ENCODE measurements around the gene LRRC75A.

The LRRC75A gene

DNA sequence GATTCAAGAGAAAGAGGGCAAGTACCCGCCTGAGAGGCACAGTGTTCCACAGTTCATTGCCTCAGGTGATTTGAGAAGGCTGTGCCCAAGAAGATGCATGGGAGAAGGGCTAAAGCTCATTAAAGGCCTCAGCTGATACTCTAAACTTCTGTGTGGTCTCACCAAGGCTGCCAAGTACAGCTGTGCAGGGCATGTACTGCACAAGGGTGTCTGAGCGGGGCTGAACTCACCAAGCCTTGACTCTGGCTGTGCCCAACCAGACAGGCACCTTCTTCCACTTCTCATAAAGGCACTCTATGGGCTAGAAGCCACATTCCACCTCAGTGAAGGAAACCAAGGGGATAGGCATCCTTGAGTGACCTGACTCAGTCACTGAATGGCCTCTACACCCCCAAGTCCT, 12.7 kb downstream of the LRRC75A start:
- TF ChIP-seq CTCF (IDR thresholded peaks at IDR 0.05; ENCODE audit: low read depth, low read length): no peak
- H3K4me3 ChIP-seq (ENCODE audit: low read depth, low read length): no peak overlapping the region

DNA sequence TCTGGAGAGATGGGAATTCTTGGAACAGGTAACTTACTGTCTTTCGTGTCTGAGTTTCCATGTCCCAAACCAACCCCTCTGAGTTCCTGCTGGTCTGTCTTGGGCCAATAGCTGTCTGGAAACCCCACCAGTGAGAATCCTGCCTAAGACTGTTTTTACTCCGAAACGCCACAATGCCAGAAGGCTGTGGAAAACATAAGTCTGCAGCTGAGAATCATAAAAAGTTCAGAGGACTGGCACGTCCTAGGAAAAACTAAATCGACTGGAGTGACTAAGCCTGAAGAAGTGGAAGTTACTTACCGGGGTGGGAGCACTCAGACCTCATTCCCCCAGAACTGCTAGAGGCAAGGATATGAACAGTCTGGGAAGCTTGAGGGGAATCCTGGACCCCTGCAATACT, 13.3 kb downstream of the LRRC75A start:
- no peak overlapping the region for H3K4me3 ChIP-seq (ENCODE audit: low read depth, low read length)
- TF ChIP-seq CTCF (IDR thresholded peaks at IDR 0.05; ENCODE audit: low read depth, low read length): no peak

- no peak overlapping the region for H3K4me3 ChIP-seq (ENCODE audit: low read depth, low read length)
- no peak for TF ChIP-seq CTCF (IDR thresholded peaks at IDR 0.05; ENCODE audit: low read depth, low read length)
Observed at GRCh38 chr17:16477666-16478065, 14.3 kb downstream of the LRRC75A start.

DNA sequence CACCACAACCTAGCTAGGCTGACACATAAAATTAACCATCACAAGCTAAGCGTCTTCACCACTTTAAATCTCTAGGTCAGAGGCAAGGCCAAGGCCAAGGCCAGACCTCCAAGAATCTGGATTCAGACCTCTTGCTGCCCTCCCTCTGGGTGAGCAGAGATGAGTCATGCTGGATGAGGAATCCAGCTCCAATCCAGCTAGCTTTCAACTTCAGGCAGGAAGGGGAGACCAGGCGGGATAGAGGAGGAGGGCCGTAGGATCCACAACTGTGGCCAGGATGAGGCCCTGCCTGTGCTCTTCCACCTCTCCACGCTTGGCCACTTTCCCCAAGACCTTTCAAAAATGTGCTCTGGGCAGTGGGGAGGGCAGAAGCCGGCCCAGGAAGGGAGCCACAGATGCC, 14.7 kb downstream of the LRRC75A start:
- TF ChIP-seq CTCF (IDR thresholded peaks at IDR 0.05; ENCODE audit: low read depth, low read length): no peak

DNA sequence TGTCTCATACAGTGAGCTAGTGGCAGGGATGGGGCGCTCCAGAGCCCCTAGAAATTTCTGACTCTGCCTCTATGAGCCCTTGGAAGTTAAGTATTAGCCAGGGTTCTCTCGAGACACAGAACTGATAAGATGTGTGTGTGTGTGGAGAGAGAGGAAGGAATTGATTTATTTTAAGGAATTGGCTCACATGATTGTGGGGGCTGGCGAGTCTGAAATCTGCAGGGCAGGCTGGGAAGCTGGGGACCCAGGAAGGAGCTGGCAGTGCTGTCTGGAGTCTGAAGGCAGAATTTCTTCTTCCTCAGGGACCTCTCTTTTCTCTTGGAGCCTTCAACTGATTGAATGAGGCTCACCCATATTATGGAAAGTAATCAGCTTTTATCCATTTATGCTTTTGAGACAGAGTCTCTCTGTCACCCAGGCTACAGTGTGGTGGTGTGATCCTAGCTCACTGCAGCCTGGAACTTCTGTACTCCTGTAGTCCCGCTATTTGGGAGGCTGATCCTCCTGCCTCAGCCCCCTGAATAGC, 16.8 kb downstream of the LRRC75A start:
- TF ChIP-seq CTCF (IDR thresholded peaks at IDR 0.05; ENCODE audit: low read depth, low read length): no peak
- no peak overlapping the region for H3K4me3 ChIP-seq (ENCODE audit: low read depth, low read length)

More for the DNA sequence above, 14.7 kb downstream of the LRRC75A start:
- no peak overlapping the region for H3K4me3 ChIP-seq (ENCODE audit: low read depth, low read length)

DNA sequence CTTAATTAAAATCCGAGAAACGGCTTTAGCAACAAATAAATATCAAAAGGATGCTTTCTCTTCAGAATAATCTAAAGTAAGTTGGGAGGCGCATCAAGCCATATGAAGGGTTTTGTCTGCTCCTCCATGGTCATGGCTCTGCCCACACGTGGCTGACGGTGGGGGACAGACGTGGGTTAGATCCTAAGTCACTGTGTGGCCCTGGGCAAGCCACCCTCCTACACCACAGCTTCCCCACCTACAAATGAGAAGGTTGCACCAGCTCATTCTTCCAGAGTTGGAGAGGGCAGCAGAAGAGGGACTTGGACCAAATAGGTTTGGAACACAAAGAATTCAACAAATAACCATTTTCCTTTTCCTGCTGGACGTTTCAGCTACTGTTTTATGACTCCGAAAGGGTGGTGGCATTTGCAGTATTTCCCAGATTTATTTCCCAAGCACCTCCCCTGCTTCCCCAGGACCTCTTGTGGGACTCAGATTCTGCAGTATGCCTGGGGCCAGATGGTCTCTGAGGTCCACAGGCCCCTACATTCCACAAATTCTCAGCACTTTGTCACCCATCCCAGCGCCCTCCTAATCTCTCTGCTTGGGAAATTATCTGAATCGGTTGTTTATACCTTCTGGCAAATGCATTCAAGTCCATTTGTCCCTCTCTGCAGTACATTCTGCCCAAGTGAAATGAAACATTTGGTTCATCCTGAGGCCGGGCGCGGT, 17.8 kb downstream of the LRRC75A start:
- no peak overlapping the region for H3K4me3 ChIP-seq (ENCODE audit: low read depth, low read length)
- TF ChIP-seq CTCF (IDR thresholded peaks at IDR 0.05; ENCODE audit: low read depth, low read length): no peak

Data from WI38 (cell line).